CD4-positive, alpha-beta T cell treated with Interleukin-17A for 4 hours (primary cell): ENCODE results near the gene CBR1.
A peak's percentile ranks its signal among the peaks of the same experiment; 100 is the strongest.
"Not testable (repeated sequence)": the region's sequence is repeated elsewhere in the genome, so short reads cannot be mapped to it uniquely, and the experiment has no call there.

Source experiments
- DNase-seq: peaks from one replicate; pipeline ENCODE4 v3.0.0-alpha.2; 2020; ENCODE audit warnings: mixed read lengths

The CBR1 gene

DNA sequence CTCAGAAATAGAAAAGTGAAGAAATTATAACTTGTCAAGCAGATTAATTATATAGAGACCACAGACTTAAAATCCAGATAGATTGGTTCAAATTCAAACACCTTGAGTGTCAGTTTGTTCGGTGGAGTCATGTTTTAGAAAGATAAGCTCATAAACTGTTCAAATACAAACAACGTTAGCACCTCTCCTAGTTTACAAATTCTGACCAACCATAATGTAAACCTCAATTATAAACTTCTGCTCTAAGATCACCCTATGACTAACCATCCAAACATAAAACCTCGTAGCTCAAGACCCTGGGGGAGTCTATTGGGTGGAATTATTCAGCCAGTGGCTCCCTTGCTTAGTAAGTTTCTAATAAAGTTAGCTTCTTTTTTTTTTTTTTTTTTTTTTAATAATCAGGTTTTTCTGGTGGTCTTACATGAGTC, 12.4 kb downstream of the CBR1 start:
- DNase-seq: no peak

DNA sequence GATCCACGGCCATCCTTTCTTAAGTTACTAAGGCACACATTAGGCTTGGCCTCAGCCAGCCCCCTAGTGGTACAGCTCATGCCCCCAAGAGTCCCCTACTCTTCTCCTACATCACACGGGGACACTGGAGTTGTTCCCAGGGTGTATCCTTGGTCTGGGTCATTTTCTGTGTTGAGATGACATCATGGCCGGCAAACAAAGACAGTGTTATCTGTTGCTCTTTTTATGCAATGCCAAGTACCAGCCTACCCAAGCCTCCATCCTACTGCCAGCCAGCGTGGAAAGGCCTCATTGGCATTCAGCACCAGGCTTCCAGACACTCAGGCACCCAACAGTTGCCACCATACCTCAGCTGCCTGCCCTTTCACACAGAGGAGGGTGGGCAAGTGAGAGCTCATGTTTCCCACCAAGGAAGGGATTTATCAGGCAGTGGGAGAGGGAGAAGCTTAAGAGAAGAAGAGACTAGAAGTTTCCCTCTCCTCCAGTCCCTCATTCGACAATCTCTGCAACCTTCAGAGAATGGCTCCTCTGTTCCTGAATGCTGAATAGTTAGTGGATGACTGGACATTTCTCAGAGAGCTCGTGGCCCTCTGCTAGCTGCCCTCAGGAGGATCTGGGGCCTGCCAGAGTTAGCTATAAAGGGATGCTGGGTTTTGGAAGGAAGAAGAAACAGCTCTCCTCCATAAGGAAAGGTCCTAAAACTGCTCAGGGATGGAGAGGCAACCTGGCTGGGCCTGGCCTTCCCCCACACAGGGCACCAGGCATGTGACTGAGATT, 17.7 kb downstream of the CBR1 start:
- no peak for DNase-seq

DNA sequence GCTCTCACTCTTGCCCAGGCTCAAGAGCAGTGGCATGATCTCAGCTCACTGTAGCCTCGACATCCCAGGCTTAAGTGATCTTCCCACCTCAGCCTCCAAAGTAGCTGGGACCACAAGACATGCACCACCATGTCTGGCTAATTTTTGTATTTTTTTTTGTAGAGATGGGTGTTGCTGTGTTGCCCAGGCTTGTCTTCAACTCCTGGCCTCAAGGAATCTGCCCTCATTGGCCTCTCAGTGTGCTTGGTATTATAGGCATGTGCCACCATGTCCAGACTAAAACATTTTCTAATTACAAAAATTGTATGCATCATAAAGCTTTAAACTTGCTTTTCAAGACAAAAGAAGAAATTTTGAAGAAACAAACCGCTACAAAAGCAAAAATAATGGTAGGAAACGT, 20.1 kb downstream of the CBR1 start:
- DNase-seq: no peak

DNA sequence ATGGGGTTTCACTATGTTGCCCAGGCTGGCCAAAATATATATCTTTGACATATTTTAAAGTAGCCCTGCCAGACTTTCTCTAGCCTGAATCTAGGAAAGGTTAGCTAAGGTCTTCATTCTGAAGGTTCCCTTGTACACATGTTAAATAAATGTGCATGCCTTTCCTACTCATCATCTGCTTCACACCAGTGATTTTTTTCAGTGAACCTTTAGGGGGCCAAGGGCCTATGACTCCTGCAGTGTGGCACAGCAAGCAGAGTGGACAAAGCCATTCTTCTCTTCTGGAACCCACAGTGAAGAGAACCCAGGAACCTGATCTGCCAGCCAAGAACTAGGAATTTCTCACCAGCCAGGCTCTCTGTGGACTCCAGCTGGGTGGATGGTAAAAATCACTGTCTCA, 22.9 kb downstream of the CBR1 start:
- DNase-seq: no peak

DNA sequence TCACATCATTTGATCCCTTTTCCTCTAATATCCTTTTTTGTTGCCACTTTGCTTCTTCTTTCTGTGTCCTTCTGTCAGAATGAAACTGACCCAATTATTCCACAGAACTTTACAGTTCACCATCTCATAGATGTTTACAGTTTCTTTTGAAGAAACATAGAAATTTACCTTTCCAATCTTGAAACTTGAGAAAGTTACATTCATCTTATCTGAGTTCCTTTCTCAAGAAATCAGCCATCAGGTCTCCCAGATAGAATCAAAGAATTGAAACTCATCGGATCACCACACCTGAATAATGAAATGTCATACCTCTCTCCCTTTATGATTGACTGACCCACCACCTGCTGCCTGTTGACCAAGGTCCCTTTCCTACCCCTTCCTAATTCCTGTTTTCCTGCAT, 23.7 kb downstream of the CBR1 start:
- DNase-seq: no peak

DNA sequence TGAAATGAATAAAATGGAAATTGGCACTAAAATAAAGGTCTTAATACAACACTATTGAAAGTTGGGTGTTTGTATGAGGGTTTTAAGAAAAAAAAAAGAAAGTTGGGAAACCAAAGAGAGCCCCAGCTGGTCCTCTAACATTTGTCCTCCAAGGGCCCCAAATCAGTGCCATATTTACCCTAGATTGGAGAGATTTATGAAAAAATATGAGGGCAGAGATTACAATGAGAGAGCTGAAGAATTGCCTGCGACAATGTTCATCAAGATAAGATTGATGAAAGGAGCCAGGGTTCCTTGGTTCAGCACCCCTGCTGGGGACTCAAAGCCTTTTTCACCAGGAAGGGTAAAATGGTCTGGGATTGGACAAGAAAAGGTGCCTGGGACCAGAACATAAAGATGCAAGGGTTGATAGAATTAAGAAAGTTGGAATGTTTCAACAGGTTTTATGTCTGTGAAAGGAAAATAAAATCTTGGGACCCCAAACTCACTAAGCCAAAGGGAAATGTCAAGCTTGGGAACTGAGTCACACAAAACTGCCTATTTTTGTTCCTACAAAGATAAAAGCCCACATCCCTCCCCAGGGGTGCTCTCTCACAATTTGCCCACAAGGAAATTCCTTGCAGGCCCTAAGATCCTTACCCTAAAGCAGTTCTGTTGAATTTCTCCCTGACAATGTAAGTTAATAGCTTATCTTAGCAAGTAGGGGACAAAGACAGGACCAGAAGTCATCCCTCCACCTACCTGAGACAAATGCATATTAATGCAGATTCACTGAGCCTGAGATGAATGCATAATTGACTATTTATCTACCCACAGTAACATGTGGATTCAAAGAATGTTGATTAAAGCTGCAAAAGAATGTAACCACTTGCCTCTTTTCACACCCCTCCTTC, 26.8 kb downstream of the CBR1 start:
- DNase-seq: no peak

DNA sequence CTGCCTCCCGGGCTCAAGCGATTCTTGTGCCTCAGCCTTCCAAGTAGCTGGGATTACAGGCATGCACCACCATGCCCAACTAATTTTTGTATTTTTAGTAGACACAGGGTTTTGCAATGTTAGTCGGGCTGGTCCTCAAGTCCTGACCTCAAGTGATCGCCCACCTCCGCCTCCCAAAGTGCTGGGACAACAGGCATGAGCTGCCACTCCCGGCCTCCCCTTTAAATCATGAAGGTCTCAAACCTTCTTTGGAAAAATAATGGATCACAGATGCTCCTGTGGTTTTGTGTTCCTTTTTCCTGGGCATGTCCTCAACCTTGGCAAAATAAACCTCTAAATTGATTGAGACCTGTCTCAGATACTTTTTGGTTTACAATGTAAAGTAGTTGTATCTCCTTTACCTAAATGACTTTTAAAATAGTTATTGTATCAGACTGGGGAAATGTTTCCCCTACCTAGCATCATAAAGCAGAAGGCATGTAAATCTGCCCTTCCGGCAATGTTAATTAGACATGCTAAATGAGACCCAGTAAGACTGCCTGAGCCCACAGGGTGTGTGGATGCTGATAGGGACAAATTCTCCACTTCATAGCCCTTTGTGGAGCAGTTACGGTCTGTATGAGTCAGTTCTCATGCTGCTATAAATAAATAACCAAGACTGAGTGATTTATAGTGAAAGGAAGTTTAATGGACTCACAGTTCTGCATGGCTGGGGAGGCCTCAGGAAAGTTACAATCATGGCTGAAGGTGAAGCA, 27.8 kb downstream of the CBR1 start:
- DNase-seq: no peak

DNA sequence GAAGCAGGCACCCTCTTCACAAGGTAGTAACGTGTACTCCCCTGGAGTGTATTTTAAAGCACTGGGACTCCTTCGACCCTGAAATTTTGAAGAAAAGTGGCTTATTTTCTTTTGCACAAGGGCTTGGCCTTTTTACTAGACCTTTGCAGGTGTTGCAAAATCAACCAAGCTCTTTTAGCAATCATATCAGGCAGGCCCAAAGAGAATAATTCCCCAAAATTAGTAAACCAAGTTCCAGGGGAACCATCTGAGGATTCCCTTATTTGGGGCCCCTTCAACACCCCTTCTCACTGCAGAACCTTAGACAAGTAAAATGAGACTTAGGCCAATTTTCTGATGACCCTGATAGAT, 28.3 kb downstream of the CBR1 start:
- DNase-seq: no peak

DNA sequence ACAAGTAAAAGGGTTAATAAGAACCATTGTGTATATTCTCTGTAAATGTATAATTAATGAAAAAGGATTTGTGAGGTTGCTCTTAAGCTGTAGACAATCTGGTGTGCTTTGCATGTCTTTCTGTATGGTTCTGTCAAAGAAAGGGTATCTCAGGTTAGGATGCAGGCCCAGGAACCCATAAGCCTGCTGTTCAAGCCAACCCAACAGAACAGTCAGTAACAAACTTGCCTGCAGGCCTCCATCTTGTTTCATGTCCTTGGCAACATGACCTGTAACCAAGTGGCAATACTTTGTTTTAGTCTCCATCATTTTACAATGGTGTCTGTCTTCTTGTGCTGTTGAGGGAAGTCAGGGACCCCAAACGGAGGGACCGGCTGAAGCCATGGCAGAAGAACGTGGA, 29.2 kb downstream of the CBR1 start:
- no peak for DNase-seq

DNA sequence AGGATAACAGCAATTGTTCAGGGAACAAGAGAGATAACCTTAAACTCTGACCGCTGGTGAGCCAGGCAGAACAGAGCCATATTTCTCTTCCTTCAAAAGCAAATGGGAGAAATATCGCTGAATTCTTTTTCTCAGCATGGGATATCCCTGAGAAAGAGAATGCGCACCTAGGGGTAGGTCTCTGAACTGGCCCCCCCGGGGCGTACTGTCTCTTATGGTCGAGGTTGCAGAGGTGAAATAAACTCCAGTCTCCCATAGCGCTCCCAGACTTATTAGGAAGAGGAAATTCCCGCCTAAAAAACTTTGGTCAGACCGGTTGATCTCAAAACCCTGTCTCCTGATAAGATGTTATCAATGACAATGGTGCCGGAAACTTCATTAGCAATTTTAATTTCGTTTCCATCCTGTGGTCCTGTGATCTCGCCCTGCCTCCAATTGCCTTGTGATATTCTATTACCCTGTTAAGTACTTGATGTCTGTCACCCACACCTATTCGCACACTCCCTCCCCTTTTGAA, 29.9 kb downstream of the CBR1 start:
- DNase-seq: not testable (repeated sequence)

DNA sequence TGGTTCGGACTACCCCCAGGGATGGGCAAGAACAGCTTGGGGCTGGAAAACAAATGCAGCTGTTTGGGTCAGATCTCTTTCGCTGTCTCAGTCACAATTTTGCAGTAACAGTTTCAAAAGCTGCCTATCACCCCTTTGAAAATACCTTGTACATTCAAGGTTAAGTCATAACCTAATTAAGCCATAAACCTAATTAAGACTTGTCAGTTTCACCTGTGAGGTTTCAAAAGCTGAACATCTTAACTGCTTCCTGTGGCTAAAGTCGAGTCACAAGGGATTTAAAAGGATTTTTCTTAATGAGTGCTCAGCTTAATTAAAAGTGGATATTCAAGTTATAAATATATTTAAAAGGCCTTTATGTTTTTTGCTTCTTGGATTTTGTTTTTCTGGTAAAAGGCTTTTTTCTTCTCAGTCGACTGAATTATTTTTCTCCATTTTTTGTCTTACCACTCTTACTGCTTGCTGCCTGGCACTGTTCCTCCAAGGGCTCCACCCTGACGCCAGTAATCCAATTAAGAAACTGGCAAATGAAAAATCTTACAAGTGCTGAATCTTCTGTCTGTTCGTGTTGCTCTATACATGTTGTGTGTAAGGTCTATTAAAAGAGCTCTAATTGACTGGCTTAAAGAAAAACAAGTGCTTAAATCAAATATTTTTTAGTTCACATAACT, 31.3 kb downstream of the CBR1 start:
- no peak for DNase-seq

DNA sequence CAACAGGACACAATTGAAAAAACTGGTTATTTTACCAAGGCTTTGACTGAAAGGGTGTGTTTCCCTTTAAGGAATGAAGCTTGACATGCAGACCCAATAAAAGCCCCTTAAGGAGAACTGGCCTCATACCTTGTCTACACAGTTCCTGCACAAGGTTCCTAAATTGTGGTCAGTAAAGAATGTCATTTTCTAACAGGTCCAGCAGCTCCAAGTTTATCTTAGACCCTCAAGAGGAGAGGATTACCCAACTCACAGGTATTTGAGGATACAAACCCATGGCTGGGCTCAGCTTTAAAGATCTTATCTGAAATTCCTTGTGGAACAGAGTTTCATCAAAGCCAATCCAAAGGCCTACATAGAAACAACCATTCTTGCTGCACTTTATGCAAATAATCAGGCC, 33.6 kb downstream of the CBR1 start:
- DNase-seq: no peak

DNA sequence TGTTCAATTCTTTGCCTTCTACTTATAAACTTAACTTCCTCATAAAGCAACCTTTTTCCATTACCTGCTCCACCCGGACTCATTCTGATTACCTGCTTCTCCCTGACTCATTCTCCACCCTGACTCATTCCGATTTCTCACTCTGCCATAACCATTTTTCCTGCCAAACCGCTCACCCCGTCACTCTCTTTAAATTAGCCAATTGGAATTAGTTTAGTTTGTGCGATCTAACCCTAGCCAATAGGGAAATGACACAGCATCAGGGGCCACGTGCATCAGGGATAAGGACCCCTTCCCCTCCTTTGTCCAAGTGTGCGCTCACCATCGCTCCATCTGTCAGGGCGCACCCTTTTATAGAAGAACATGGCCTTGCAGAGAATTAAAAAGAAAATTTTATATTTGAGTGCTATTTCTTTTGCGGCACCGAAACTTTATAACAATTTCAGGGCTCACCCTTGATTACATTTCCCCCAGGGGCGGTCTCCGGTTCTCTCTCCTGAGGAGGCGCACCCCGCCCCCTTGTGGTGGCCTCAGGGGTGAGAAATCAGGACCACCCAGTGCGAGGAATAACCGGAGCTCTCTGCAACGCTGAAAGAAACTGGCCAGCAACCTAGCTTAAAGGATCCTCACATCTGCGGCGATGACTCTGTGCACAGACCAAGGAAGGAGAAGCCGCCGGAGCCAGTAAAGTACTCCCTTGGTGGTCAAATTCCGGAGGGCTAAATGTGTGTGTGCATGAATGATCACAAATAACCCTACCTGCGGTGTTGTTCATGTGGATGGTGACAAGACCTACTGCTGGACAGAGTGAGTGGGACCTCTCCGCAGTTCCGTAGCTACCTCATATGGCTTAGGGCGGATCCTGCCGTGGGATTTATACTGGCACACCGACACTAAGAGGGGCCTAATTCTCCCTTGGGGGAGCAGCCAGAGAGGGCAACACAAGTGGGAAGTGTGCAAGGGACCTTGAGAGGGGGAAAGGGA, 34.8 kb downstream of the CBR1 start:
- DNase-seq: peak; percentile 76

DNA sequence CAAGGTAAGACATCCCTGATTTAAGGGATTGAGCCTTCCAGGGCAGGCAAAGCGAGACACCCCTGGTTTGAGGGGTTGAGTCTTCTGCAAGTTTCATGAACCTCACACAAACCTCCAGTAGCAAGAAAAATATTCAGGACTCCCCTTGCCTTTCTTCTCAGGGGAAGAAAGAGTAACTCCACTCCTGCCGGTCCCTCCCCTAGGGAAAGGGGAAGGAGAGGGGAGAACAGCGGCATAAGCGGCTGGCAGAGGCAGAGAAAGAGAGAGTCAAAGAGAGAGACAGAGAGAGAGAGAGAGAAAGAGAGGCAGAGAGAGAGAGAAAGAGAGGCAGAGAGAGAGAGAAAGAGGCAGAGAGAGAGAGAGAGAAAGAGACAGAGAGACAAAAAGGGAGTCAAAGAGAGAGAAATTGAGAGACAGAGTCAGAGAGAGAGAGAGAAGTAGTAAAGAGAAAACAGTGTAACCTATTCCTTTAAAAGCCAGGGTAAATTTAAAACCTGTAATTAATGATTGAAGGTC, 35.6 kb downstream of the CBR1 start:
- no peak for DNase-seq

DNA sequence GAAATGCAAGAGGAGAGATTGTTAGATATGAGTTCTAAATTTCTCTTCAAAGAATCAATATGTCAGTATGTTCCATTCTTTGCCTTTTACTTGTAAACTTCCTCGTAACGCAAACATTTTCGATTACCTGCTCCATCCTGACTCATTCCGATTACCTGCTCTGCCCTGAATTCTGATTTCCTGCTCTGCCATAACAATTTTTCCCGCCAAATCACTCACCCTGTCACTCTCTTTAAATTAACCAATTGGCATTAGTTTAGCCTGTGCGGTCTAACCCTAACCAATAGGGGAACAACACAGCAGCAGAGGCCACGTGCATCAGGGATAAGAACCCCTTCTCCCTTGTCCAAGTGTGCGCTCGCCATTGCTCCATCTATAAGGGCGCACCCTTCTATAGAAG, 40.0 kb downstream of the CBR1 start:
- no peak for DNase-seq

DNA sequence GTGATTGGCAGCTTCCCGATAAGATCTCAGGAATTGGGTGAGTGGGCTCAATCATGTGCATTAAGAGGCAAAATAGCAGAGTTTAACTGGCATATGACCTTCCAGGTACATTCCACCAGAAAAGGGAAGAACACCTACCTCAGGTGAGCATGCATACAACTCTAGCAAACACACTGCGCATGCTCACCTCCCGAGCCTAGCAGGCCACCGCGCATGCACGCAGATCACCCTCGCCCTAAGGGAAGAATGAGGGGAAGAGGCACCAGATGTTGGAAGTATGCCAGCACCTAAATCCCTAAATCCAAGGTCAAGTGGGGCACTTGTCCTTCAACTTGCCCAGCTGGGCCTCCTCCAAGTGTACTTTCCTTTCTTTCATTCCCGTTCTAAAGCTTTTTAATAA, 41.4 kb downstream of the CBR1 start:
- no peak for DNase-seq

DNA sequence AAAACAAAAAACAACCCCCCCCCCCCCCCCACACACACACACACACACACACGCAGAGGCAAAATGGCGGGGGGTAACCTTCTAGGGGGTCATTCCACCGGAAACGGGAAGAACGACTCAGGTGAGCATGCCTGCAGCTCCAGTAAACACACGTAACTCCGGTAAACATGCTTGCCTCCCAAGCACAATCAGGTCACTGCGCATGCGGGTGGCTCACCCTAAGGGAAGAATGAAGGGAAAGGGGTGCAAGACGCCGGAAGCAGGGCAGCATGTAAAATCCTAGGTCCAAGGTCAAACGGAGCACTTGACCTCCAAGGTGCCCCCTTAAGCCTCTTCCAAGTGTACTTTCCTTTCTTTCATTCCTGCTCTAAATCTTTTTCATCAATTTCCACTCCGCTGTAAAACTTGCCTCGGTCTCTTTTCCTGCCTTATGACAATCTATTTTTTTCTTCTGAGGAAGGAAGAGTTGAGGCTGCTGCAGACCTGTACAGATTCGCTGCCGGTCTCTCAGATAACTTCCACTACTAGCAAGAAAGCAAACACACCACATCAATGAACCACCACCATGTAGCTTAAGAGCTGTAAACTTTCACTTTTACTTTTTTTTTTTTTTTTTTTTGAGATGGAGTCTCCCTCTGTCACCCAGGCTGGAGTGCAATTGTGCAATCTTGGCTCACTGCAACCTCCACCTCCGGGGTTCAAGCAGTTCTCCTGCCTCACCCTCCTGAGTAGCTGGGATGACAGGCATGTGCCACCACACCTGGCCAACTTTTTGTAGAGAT, 44.0 kb downstream of the CBR1 start:
- peak; percentile 81 for DNase-seq

DNA sequence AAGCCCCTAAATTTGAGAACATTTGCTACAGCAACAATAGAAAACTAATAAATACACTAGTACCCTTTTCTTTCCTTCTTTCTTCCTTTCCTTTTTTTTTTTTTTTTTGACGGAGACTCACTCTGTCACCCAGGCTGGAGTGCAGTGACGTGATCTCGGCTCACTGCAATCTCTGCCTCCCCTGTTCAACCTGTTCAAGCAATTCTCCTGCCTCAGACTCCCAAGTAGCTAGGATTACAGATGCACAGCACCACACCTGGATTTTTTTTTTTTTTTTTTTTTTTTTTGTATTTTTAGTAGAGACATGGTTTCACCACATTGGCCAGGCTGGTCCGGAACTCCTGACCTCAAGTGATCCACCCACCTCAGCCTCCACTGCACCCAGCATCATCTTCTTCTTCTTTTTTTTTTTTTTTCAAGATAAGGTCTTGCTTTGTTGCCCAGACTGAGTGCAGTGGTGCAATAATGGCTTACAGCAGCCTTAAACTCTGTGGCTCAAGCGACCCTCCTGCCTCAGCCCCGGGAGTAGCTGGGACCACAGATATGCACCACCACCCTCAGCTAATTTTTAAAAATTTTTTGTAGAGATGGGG, 45.4 kb downstream of the CBR1 start:
- DNase-seq: peak; percentile 14

DNA sequence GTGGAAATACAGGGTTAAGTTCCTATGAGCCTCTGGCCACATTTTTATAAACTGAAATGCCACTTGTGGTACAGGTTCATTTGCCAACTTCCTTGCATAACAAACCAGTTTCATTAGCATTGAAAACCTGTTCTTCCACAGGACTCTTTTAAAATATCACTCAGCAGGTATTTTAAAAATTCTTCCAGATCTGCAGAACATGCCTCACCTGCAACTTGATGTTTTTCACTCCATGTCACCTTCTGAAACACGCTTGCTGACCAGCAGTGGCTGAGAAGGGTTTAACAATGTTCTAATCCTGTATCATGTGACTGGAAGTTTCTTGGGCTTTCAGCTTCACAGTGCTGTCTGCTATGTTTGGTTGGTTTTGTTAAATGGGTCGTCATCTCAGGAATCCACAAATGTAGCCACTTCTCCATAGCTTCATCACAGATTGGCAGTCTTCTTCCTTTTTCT, 47.5 kb downstream of the CBR1 start:
- no peak for DNase-seq
